Fibroblast of skin of back (primary cell): ENCODE measurements around the gene ZNF521.
A peak's percentile ranks its signal among the peaks of the same experiment; 100 is the strongest.

ENCODE experiments used
- DNase-seq: peaks from one replicate; pipeline ENCODE4 v3.0.0-alpha.2; 2013

Gene ZNF521

DNA sequence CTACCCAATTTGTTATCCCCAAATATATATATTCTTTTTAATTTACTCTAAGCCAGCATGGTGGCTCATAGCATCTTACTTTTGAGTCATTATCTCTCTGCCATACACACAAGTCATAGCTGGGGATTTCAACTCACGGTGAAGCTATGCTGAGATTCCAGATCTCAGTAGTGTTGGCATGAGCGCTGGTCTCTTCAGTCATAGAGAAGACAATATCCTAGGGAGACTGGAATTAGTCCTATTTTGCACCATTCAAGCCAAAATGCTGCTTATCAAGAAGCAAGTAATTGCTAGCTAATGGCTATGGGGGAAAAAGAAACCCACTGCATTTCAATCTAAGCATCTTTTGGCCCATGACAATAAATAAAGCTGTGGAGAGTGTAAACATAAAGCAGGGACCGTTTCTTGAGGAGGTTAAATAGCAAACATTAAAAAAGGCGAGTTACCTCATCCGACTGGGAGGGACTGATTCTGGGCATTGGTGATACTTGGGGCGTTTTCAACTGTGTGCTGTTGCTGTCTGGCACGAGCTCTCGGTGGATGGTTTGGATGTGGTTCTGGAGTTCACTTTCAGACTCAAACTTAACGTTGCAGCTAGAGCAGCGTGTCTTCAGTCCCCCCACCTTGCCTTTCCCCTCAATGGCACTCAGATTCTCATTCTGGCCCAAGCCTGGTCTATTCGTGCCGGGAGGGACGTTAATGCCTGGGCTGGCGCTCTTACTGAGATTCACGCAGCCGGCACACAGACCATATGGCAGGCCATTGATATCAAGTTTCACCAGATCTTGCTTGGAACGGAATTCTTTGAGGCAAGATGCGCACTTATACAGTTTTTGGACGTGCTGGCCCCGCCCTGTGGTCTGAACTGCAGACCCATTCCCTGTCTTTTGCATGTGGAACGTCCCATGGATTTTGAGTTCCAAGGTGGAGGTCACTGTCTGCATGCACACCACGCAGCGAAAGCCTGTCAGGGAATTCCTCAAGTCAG lies 127.8 kb downstream of the ZNF521 start:
- no peak for DNase-seq

- no peak for DNase-seq
These were observed 128.8 kb downstream of the ZNF521 start for GRCh38 chr18:25223211-25223610.

GRCh38 chr18:25222648-25223047 lies 129.3 kb downstream of the ZNF521 start:
- DNase-seq: no peak

DNA sequence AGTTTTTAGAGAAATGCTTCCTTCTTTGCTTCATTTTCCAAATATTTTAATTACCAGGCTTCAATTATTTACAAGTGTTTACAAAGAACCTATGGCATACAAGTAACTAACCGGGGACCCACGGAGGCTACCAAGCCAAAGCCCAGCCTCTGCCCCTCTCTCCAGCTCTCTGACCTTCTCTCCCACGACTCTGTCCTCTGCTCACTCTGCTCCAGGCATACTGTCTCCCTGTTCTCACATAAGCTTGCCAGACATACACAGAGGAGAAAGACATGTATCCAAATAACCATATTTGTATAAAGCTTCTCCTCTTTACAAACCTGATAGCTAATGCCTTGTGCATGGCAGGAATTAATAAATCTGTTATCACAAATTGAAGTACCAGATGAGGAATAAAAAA lies 141.3 kb downstream of the ZNF521 start:
- no peak for DNase-seq

DNA sequence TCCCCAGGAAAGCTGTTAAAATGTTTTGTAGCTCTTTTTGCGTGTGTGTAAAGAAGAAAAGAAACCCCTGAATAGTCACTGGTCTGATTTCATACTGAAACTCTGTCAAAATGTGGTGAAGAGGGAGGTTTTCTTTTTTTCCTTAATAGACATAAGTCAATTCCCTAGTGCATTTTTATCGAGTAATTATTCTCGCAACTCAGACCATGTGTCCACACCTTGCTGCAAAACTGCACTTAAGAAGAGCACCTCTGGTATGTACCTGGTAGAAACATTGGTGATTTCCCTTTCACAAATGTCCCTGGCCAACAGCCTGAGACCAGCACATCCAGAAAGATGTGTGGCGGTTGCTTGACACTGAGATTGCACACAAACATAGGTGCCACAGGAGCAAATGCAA lies 159.9 kb downstream of the ZNF521 start:
- no peak for DNase-seq

GRCh38 chr18:25190472-25190871 lies 161.5 kb downstream of the ZNF521 start:
- no peak for DNase-seq

GRCh38 chr18:25189391-25190185 lies 162.4 kb downstream of the ZNF521 start:
- no peak for DNase-seq

DNA sequence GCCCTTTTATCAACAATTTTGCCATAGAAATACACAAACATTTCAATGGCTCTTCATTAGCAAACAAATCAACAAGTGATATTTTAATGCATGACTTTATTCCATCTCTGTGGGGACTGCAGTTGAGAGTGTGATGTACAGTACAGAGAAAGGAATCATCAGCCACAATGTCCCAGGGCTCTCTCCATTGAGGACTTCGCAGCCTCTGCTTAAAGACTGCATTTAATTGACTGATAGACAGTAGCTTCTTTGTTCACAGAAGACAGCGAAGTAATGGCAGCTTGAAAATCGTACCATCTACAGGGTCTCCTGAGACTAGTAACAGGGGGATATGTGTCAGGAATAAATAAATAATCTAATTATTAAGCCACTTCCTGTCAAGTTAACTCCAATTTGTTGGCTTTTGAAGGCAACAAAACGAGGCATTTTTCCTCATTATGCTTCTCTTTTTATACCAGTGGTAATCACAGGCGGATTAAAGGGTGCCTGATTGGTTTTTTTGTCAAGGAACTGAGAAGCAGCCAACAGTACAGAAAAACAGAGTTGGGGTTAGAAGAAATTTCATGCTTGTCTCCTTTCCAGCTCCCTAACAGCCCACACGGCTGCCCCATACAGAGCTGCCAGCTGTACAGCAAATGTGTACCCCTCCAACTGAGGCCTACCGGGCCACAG lies 164.3 kb downstream of the ZNF521 start:
- DNase-seq: no peak

- no peak for DNase-seq
These were observed 165.1 kb downstream of the ZNF521 start for GRCh38 chr18:25186871-25187270.

DNA sequence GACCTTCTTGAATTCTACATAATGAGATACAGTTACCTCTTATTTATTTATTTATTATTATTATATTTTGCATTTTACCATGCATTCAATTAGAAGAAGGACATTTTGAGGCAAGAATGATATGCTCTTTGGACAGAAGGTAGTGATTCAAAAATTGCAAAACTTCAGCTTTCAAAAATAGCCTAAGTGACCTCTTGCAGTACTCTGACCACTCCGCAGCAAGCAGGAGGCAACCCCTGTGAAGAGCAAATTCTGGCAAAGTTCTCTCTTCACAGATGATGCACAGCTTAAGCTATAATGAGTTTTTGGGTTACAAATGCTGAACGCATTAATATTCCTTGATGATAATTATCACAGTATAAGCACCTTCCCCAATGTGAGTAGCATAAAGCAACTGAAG lies 170.0 kb downstream of the ZNF521 start:
- no peak for DNase-seq

DNA sequence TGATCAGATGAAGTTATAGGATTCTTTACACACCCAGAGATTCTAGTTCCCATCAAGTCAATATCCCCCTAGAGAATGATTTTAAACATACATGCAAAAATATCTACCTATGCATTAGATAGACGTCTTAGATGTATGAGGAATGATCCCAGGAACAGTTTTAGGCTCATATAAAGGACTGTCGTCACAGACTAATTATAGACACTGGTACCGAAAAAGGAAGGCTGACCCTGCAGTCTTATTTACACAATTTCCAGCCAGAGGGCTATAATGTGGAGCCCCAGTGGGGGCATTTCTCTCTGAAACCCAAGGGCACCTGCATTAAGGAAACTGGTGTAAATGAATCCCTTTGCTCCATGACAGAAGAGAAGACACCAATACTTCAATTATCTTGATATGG lies 170.4 kb downstream of the ZNF521 start:
- no peak for DNase-seq

DNA sequence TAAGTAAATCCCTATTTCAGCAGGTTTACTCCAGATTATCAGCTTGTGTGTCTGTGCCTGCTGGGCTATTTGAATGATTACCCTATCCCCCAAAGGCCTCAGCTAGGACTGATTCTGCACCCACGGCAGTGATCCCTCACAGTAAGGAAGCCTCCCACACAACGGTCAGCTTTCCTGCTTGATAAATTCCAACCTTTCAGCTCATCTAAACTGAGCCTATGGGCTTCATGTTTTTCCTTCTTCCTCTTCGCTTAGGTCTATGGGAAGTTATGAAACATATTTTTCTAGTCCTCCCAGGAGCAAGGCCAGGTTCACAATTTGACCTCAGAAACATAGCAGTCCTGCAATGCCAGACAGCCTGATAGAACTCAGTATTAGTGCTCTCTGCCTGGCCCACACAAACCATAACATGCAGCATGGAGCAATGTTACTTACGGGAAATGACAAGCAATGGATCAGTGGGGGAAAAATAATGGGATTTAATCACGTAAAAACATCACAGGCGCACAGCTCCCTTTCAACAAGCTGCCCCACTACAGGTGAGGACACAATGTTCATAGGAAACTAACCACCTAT lies 170.9 kb downstream of the ZNF521 start:
- DNase-seq: no peak

- no peak for DNase-seq
These were observed 174.3 kb downstream of the ZNF521 start for GRCh38 chr18:25177631-25178030.

DNA sequence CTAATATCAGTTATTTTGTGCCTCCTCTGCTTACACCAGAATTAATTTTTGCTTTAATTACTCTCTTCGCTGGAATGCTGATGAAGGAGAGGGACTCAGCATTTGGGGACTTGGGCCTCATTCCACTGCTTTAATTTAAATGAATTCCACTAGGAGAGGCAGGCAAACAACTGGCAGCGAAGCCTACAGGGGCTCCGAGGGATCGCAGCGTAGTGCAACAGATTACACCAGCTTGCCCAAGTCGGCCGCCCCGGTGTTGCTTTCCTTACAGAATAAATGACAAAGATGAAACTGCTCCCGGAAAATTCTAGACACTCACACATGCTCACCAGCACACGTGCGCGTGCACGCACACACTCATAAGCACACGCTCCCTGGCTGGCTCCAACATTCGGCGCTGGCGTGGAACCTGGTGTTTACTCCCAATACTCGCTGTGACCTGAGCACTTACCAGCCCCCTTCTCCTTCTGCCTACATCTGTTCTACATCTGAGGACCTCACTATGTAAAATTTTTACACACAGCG lies 175.4 kb downstream of the ZNF521 start:
- no peak for DNase-seq

DNA sequence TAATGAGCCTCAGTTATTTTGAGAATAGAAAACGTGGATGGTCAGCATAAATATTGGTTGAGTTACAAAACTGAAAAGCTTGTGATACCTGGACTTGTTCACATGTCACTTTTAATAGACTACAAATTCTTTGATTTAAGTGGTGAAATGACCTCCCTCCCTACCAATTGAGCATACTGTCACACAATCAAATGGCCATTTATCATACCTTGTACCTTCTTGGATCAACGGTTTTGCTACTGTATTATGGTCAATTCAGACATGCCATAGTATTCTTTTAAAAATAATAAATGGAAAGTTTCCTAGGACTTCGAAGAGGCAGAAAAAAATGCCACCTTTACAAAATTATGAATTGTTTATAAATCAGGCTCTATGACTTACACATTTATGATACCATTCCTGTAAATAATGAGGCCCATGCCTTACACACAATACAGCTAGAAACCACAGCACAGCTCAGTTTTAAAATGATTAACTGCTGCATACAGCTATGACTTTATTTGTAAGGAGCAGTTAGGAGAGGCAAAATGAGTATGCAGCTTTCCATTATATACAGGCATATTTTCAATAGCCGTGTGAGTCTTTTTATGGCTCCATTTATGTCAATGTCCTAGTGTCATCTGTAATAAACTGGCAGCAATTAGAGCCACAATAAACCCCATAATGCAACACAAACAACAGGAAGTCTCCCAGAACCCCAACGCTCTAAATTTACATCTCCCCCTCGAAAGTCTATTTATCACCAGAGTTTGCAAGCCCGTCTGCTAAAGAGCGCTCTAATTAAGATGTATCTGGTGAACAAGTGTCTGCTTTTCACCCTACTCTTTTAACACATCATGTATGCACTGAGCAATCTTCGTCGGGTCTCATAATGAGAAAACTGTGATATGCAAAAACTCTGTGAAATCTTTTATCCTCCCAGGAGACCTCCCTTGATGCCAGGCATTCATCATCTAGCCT lies 176.1 kb downstream of the ZNF521 start:
- DNase-seq: no peak

DNA sequence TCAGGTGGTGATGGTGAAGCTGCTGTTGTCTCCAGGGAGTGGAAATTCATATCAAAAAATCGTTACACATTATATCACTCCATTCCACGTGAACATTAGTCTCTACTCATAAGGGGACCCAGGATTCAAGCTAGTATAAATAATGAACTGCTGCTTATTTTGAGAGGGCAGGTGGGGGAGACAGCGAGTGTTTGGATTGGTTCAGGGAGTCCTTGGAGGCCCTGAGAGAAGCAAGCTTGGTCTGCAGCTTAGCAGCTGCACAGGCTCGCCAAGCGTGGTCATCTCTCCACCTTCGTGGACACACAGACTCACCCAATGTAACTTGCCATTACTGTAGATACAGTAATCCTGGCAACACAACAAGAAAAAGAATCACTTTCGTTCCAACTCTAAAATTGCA lies 177.6 kb downstream of the ZNF521 start:
- DNase-seq: no peak

GRCh38 chr18:25171334-25171733 lies 180.6 kb downstream of the ZNF521 start:
- no peak for DNase-seq

GRCh38 chr18:25170402-25170801 lies 181.6 kb downstream of the ZNF521 start:
- DNase-seq: no peak

GRCh38 chr18:25169701-25170100 lies 182.3 kb downstream of the ZNF521 start:
- peak; percentile 20 for DNase-seq

DNA sequence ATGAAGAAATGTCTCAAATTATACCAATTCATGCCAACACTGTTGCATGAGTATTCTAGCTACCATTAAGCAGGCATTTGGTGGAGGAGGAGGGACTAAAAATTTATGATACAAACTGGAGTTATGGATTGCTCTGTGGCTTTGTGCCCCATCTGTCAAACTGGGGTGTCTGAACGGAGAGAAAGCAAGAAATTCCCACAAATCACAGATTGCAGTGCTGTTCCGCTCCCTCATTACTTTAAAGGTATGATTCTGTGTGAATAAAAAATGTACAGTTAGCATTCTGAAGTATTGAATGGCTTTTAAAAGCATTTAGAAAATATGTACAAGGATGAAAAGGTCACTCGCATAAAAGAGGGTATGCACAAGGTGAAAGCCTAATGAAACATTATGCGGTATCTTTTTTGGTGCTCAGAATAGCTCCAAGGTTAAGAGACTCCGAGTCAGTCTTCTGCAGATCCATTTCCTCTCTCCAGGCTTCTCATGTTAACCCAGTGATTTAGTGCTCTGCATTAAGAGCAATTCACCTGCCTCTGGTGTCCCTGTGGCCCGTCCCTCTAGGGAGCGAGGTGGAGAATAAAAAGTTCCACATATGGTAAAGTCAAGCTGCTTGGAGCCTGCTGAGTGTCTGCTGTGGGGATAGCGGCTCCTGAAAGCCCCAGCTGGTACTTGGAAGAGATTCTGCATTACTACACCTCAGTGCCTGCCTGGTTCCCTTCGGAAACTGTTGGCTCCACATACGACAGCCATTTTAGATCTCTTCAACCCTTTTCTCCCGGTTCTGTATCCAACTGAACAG lies 184.2 kb downstream of the ZNF521 start:
- no peak for DNase-seq
